Left ventricle myocardium inferior (tissue), 1 donor: Measurements from ENCODE around the gene SH3PXD2A. TPM values are rescaled to one million over a fixed set of nuclear protein-coding genes. Genes with fewer than 3 reads are reported as not detected.
A peak's percentile ranks its signal among the peaks of the same experiment; 100 is the strongest.

Experiments used
- DNase-seq: peaks from one replicate; pipeline ENCODE4 v3.0.0-alpha.2; 2020
- H3K27ac ChIP-seq: fragments of 200-600 bp; replicated peaks from 2 replicates; pipeline ENCODE4 v1.8.0; 2021
- H3K27me3 ChIP-seq: fragments of 200-600 bp; 2 replicates; pipeline ENCODE4 v1.8.0; 2021; ENCODE audit warnings: low read depth
- H3K36me3 ChIP-seq: fragments of 200-600 bp; 2 replicates; pipeline ENCODE4 v1.8.0; 2021
- H3K4me1 ChIP-seq: fragments of 200-600 bp; 2 replicates; pipeline ENCODE4 v1.8.0; 2021
- H3K4me3 ChIP-seq: fragments of 200-600 bp; 2 replicates; pipeline ENCODE4 v1.8.0; 2021; ENCODE audit warnings: mild to moderate bottlenecking, moderate library complexity
- H3K9me3 ChIP-seq: fragments of 200-600 bp; replicated peaks from 2 replicates; pipeline ENCODE4 v1.8.0; 2021
- CTCF ChIP-seq: fragments of 200-600 bp; IDR thresholded peaks from 2 replicates; pipeline ENCODE4 v1.8.0; 2021; ENCODE audit warnings: antibody characterized with exemption, mild to moderate bottlenecking, borderline replicate concordance
- intact Hi-C: fragments of 100-400 bp; cut with micrococcal nuclease; formaldehyde crosslinking; loops from one replicate; pipeline ENCODE4 v1.11.0; 2022
- total RNA-seq: library from RNA; stranded (reverse); fragmentation: NEBNext Ultra II Directional; extraction: Animal tissue kit (Norgen Biotek cat#: 25700); gene quantifications from one replicate; pipeline ENCODE4 v1.2.1, GENCODE V29; 2021
- donor health status: DM: no; HTN: yes; CAD: no; lungs with severe emphysema.

Gene SH3PXD2A
- total RNA-seq, 1 donor from 2014 or later, result 34.4 TPM

- peak overlapping the region; percentile 89 for H3K27ac ChIP-seq
Observed at GRCh38 chr10:103839519-103839871, 15.9 kb downstream of the SH3PXD2A start.

GRCh38 chr10:103838862-103839518 is 16.4 kb downstream of the SH3PXD2A start:
- no peak for TF ChIP-seq CTCF
- intact Hi-C loops, result no loop called here
- Histone ChIP-seq H3K27ac (peak overlapping the region; percentile 89), H3K27me3 (no peaks in the 10 kb centered on the region), H3K4me3 (peak overlapping the region; percentile 39), H3K36me3 (no peaks in the 10 kb centered on the region), H3K4me1 (peaks cover 94% of the 10 kb centered on the region), H3K9me3 (no peaks in the 10 kb centered on the region)
- no peak for DNase-seq

More at GRCh38 chr10:103839519-103839871, 15.9 kb downstream of the SH3PXD2A start:
- Histone ChIP-seq H3K9me3 (no peaks in the 10 kb centered on the region), H3K27me3 (no peaks in the 10 kb centered on the region), H3K36me3 (no peaks in the 10 kb centered on the region), H3K4me1 (peaks cover 94% of the 10 kb centered on the region), H3K4me3 (peak overlapping the region; percentile 39)
- TF ChIP-seq CTCF, result no peak
- no peak for DNase-seq
- intact Hi-C loops, result no loop called here

GRCh38 chr10:103838070-103838395 is 17.3 kb downstream of the SH3PXD2A start:
- no peak for DNase-seq
- H3K27me3 ChIP-seq, result no peaks in the 10 kb centered on the region
- peak overlapping the region; percentile 89 for H3K27ac ChIP-seq
- H3K4me3 ChIP-seq, result no peak overlapping the region
- intact Hi-C loops, result no loop called here
- H3K4me1 ChIP-seq, result peaks cover 94% of the 10 kb centered on the region
- peaks cover under 1% of the 10 kb centered on the region for H3K9me3 ChIP-seq
- no peak for TF ChIP-seq CTCF
- no peaks in the 10 kb centered on the region for H3K36me3 ChIP-seq

GRCh38 chr10:103837370-103838069 is 17.9 kb downstream of the SH3PXD2A start:
- no peak for DNase-seq
- intact Hi-C loops, result no loop called here
- Histone ChIP-seq H3K9me3 (peaks cover 5% of the 10 kb centered on the region), H3K36me3 (no peaks in the 10 kb centered on the region), H3K27me3 (no peaks in the 10 kb centered on the region), H3K4me1 (peaks cover 90% of the 10 kb centered on the region), H3K27ac (peak overlapping the region; percentile 32), H3K4me3 (no peak overlapping the region)
- no peak for TF ChIP-seq CTCF

- TF ChIP-seq CTCF, result no peak
- H3K4me1 ChIP-seq, result peaks cover 88% of the 10 kb centered on the region
- H3K9me3 ChIP-seq, result peaks cover 5% of the 10 kb centered on the region
- no peak overlapping the region for H3K4me3 ChIP-seq
- no peak for DNase-seq
- no peak overlapping the region for H3K27ac ChIP-seq
- intact Hi-C loops, result no loop called here
- no peaks in the 10 kb centered on the region for H3K27me3 ChIP-seq
- H3K36me3 ChIP-seq, result no peaks in the 10 kb centered on the region
Observed at GRCh38 chr10:103836861-103837260, 18.5 kb downstream of the SH3PXD2A start.
